Gastroesophageal sphincter (tissue), 3 donors: ENCODE results near the gene NFYC.

ENCODE experiments used
- CTCF ChIP-seq, 4 experiments: fragments of 200-600 bp in 2 of 4; fragments of 450-650 bp in 2 of 4; sonication (generic) in 1 of 4; IDR thresholded peaks; one replicate each; pipeline ENCODE4 v1.5.1; 2017 to 2019; ENCODE audit warnings: antibody characterized with exemption in 4 of 4, mild to moderate bottlenecking in 2 of 4, moderate library complexity in 2 of 4
- POLR2A ChIP-seq, 2 donors: fragments of 450-650 bp; IDR thresholded peaks; one replicate each; pipeline ENCODE4 v1.6.1; 2017; ENCODE audit warnings: antibody characterized with exemption in 2 of 2, mild to moderate bottlenecking in 2 of 2, moderate library complexity in 1 of 2

- TF ChIP-seq CTCF (IDR thresholded peaks at IDR 0.05) (no peak), POLR2A (IDR thresholded peaks at IDR 0.05) (no peak)
Measured at GRCh38 chr1:40712997-40713396, 21.5 kb downstream of the NFYC start.
